ENCODE results near the gene PTPRJ.

DNA sequence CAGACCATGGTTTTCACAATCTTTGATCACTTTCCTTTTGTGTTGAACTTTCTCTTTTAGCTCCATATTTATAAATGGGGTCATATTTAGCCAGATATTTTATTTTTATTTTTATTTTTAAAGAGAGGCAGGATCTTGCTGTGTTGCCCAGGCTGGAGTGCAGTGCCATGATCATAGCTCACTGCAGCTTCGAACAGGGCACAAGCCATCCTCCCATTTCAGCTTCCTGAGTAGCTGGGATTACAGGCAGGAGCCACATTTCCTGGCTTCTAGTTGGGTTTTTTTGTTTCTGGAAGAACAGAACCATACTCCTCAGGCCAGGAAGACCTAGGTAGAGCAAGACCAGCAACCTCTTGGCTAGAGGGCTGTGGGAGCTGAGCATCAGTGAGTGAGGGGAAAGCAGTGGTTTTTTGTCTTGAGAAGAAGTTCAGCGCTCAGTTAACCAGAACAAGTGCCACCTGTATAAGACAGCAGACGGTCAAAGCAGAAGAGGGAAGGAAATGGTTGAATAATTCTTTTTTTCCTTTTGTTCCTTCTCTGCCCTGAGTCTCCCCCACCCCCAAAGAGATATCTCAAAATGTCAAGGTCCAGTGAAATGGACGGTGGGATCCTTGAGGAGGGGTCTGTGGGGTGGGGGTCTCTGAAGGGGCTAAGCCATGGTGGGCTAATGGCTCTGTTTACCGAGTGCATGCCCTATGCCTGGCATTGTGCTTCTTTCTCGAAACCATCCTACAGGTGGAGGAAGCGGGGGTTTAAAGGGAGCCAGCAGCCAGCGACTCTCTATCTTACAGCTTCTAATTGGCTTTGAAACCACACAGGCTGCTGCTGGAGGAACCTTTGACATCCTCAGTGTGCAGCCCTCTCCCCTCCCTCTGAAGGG is 63.0 kb downstream of the PTPRJ start:
- TF ChIP-seq, protein P1, sequence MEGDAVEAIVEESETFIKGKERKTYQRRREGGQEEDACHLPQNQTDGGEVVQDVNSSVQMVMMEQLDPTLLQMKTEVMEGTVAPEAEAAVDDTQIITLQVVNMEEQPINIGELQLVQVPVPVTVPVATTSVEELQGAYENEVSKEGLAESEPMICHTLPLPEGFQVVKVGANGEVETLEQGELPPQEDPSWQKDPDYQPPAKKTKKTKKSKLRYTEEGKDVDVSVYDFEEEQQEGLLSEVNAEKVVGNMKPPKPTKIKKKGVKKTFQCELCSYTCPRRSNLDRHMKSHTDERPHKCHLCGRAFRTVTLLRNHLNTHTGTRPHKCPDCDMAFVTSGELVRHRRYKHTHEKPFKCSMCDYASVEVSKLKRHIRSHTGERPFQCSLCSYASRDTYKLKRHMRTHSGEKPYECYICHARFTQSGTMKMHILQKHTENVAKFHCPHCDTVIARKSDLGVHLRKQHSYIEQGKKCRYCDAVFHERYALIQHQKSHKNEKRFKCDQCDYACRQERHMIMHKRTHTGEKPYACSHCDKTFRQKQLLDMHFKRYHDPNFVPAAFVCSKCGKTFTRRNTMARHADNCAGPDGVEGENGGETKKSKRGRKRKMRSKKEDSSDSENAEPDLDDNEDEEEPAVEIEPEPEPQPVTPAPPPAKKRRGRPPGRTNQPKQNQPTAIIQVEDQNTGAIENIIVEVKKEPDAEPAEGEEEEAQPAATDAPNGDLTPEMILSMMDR (IDR thresholded peaks at IDR 0.05; ENCODE audit: low read depth, low read length, missing input control): no peak
- TF ChIP-seq YY1 (IDR thresholded peaks at IDR 0.05): no peak
- TF ChIP-seq, protein P2, sequence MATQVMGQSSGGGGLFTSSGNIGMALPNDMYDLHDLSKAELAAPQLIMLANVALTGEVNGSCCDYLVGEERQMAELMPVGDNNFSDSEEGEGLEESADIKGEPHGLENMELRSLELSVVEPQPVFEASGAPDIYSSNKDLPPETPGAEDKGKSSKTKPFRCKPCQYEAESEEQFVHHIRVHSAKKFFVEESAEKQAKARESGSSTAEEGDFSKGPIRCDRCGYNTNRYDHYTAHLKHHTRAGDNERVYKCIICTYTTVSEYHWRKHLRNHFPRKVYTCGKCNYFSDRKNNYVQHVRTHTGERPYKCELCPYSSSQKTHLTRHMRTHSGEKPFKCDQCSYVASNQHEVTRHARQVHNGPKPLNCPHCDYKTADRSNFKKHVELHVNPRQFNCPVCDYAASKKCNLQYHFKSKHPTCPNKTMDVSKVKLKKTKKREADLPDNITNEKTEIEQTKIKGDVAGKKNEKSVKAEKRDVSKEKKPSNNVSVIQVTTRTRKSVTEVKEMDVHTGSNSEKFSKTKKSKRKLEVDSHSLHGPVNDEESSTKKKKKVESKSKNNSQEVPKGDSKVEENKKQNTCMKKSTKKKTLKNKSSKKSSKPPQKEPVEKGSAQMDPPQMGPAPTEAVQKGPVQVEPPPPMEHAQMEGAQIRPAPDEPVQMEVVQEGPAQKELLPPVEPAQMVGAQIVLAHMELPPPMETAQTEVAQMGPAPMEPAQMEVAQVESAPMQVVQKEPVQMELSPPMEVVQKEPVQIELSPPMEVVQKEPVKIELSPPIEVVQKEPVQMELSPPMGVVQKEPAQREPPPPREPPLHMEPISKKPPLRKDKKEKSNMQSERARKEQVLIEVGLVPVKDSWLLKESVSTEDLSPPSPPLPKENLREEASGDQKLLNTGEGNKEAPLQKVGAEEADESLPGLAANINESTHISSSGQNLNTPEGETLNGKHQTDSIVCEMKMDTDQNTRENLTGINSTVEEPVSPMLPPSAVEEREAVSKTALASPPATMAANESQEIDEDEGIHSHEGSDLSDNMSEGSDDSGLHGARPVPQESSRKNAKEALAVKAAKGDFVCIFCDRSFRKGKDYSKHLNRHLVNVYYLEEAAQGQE (IDR thresholded peaks at IDR 0.05): no peak
- TF ChIP-seq, protein P3, sequence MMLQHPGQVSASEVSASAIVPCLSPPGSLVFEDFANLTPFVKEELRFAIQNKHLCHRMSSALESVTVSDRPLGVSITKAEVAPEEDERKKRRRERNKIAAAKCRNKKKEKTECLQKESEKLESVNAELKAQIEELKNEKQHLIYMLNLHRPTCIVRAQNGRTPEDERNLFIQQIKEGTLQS (IDR thresholded peaks at IDR 0.05): no peak

Data from liver (tissue), 3 donors.